Liver (tissue), 3 donors: ENCODE measurements around the gene ZNF443.
"Not testable (repeated sequence)": the region's sequence is repeated elsewhere in the genome, so short reads cannot be mapped to it uniquely, and the experiment has no call there.

Experiments
- FOXA1 ChIP-seq: IDR thresholded peaks from 2 replicates; pipeline ENCODE4 v1.6.1; 2016; ENCODE audit warnings: antibody characterized with exemption
- GABPA ChIP-seq, 2 donors: IDR thresholded peaks in 1 of 2; conservative IDR thresholded peaks in 1 of 2; 2 replicates each; pipeline ENCODE4 v1.6.1; 2016; ENCODE audit warnings: antibody characterized with exemption in 2 of 2, mild to moderate bottlenecking in 1 of 2, moderate library complexity in 1 of 2
- MAX ChIP-seq: IDR thresholded peaks from 2 replicates; pipeline ENCODE4 v1.6.1; 2016; ENCODE audit warnings: antibody characterized with exemption
- REST ChIP-seq: IDR thresholded peaks from 2 replicates; pipeline ENCODE4 v1.6.1; 2016; ENCODE audit warnings: antibody characterized with exemption, mild to moderate bottlenecking
- SP1 ChIP-seq: IDR thresholded peaks from 2 replicates; pipeline ENCODE4 v1.6.1; 2018; ENCODE audit warnings: antibody characterized with exemption, mild to moderate bottlenecking
- YY1 ChIP-seq: IDR thresholded peaks from 2 replicates; pipeline ENCODE4 v1.6.1; 2016; ENCODE audit warnings: antibody characterized with exemption, mild to moderate bottlenecking
- ZBTB33 ChIP-seq: IDR thresholded peaks from 2 replicates; pipeline ENCODE4 v1.6.1; 2016; ENCODE audit warnings: antibody characterized with exemption
- TF ChIP-seq, protein P1 (sequence below): fragments of 150-350 bp; IDR thresholded peaks from 2 replicates; pipeline ENCODE4 v1.5.1; 2017; ENCODE audit warnings: improper control_type of control experiment, low read depth, low read length; ENCODE audit not compliant: missing input control
- donor health status: healthy.
- donor health status: healthy.

GRCh38 chr19:12467651-12468050 lies 26.8 kb upstream of the ZNF443 start:
- TF ChIP-seq, protein P1, sequence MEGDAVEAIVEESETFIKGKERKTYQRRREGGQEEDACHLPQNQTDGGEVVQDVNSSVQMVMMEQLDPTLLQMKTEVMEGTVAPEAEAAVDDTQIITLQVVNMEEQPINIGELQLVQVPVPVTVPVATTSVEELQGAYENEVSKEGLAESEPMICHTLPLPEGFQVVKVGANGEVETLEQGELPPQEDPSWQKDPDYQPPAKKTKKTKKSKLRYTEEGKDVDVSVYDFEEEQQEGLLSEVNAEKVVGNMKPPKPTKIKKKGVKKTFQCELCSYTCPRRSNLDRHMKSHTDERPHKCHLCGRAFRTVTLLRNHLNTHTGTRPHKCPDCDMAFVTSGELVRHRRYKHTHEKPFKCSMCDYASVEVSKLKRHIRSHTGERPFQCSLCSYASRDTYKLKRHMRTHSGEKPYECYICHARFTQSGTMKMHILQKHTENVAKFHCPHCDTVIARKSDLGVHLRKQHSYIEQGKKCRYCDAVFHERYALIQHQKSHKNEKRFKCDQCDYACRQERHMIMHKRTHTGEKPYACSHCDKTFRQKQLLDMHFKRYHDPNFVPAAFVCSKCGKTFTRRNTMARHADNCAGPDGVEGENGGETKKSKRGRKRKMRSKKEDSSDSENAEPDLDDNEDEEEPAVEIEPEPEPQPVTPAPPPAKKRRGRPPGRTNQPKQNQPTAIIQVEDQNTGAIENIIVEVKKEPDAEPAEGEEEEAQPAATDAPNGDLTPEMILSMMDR, result not testable (repeated sequence)
- not testable (repeated sequence) for TF ChIP-seq ZBTB33; SP1; GABPA (IDR thresholded peaks at IDR 0.05 in 1 of 2, conservative IDR thresholded peaks at IDR 0.05 in 1 of 2); MAX; YY1; REST; FOXA1
